AG09309 (cell line): ENCODE results near the gene C6orf141.

Experiments
- DNase-seq: peaks from one replicate; pipeline ENCODE4 v3.0.0-alpha.2; 2010; ENCODE audit warnings: low read depth
- H3K4me3 ChIP-seq: 2 replicates; pipeline ENCODE4 v1.5.1; 2011; ENCODE audit warnings: mild to moderate bottlenecking, low read depth, low read length, moderate library complexity; ENCODE audit not compliant: control insufficient read depth
- CTCF ChIP-seq: IDR thresholded peaks from 2 replicates; pipeline ENCODE4 v1.5.1; 2011; ENCODE audit warnings: mild to moderate bottlenecking, low read depth, low read length, inconsistent platforms; ENCODE audit not compliant: insufficient read depth, control insufficient read depth; ENCODE audit errors: missing control alignments

C6orf141 gene

GRCh38 chr6:49550492-49551077 lies at the start of gene C6orf141:
TSS of gene C6orf141 (plus strand) at chr6:49550668. CDS start at chr6:49550793, 125 bp downstream.
- H3K4me3 ChIP-seq: peak within 1 kb of the TSS; percentile 28
- no peak for TF ChIP-seq CTCF
- no peak for DNase-seq

DNA sequence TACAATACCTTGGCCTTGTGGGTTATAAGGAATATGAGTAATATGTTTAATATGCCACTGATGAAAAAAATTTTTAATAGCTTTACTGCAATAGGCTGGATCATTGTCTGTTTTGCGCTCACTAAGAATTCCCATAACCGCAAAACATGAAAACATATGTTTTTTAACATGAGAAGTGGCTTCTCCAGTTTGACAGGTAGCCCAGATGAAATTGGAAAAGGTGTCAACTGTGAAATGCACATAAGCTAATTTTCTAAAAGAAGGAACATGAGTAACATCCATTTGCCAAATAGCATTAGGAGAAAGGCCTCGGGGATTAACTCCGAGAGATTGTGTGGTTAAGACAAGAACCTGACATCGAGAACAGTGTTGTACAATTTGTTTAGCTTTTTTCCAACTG lies 45.8 kb upstream of the C6orf141 start:
- TF ChIP-seq CTCF: no peak
- no peak for DNase-seq
- no peak overlapping the region for H3K4me3 ChIP-seq

DNA sequence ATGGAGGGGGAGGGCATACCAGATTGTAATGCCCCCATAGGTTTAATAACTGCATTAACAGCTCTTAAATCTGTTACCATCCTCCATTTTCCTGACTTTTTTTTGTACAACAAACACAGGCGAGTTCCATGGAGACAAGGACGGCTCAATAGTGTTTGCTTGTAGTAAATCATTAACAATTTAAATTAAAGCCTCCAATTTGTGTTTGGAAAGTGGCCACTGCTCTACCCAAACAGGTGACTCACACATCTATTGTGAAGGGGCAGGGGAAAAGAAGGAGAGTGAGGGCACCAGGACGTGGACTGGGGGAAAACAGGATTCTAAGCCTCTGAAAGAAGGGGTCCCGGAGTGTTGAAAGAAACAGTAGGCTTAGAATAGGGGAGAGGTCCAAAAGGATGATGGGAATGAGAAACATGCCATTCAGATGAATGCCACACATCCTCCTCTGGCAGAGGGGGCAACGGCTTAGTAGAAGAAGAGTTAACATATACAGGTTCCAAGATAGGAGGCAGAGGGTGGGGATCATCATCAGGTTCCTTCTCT lies 43.8 kb upstream of the C6orf141 start:
- no peak for DNase-seq
- no peak overlapping the region for H3K4me3 ChIP-seq
- no peak for TF ChIP-seq CTCF

GRCh38 chr6:49509342-49509741 lies 41.1 kb upstream of the C6orf141 start:
- no peak for DNase-seq
- TF ChIP-seq CTCF: no peak
- no peak overlapping the region for H3K4me3 ChIP-seq

- no peak for TF ChIP-seq CTCF
- DNase-seq: no peak
- no peak overlapping the region for H3K4me3 ChIP-seq
These were observed 37.1 kb upstream of the C6orf141 start for GRCh38 chr6:49513153-49513989.

GRCh38 chr6:49514571-49515484 lies 35.6 kb upstream of the C6orf141 start:
- no peak for TF ChIP-seq CTCF

More at GRCh38 chr6:49514571-49515484, 35.6 kb upstream of the C6orf141 start:
- no peak overlapping the region for H3K4me3 ChIP-seq
- DNase-seq: no peak
